ENCODE measurements around the gene GMIP. TPM values are rescaled to one million over a fixed set of nuclear protein-coding genes. Genes with fewer than 3 reads are reported as not detected.

GMIP gene
- total and polyA plus RNA-seq, 2 of the 4 experiments (the other 2 are of a cell fraction) = 4.1 to 11.0 TPM

- no peaks in the 10 kb centered on the region for H3K27me3 ChIP-seq (ENCODE audit: control insufficient read depth, insufficient read depth, low read length)
- no TSS peak for BruUV-seq (replicated peaks)
- H2AK5ac ChIP-seq (ENCODE audit: low read depth, low read length) = no peak overlapping the region
- H2BK120ac ChIP-seq (ENCODE audit: low read depth, low read length) = no peak overlapping the region
- peaks cover 7% of the 10 kb centered on the region; the same call in 1 of the 2 replicates for H3K4me1 ChIP-seq (ENCODE audit: control insufficient read depth, insufficient read depth, low read length)
- H3K23ac ChIP-seq (ENCODE audit: low read depth, low read length) = no peak overlapping the region
- no peak overlapping the region for H3K9ac ChIP-seq (ENCODE audit: low read depth, low read length)
- no peak overlapping the region for H4K8ac ChIP-seq (ENCODE audit: low read depth in 2 of 2, low read length in 2 of 2)
- H3K14ac ChIP-seq (replicated peaks; ENCODE audit: low read depth, low read length) = no peak overlapping the region
- H3K36me3 ChIP-seq (ENCODE audit: control insufficient read depth, insufficient read depth, low read length) = peaks cover 35% of the 10 kb centered on the region
- in situ Hi-C loops (cut with MboI; ENCODE audit: low sequenced_read_pairs) (no loop called here), intact Hi-C loops (cut with micrococcal nuclease) (no loop called here), dilution Hi-C loops (cut with HindIII; ENCODE audit: low sequenced_read_pairs, unreplicated experiment) (no loop called here)
- H2BK15ac ChIP-seq (ENCODE audit: low read depth, low read length) = no peak overlapping the region
- H3K9me1 ChIP-seq (ENCODE audit: insufficient read depth, low read length) = peaks cover 22% of the 10 kb centered on the region
- no peak overlapping the region for H4K91ac ChIP-seq (ENCODE audit: insufficient read depth, low read depth, low read length)
- peak overlapping the region; percentile 28 for H2AK9ac ChIP-seq (replicated peaks; ENCODE audit: low read depth, low read length, poor library complexity)
- ChIA-PET POLR2A (ENCODE audit: unreplicated experiment) (interaction anchor here (0.5 kb wide), 1 partner anchor 85 kb away, joined by 3 read pairs; no protein-coding TSS in a partner anchor), CTCF (no interaction called here)
- no peak overlapping the region for H3K4me2 ChIP-seq (ENCODE audit: low read depth, low read length)
- H3K4me3 ChIP-seq (ENCODE audit: insufficient read depth, low read depth, low read length) = no peak overlapping the region
- H3K9me3 ChIP-seq (ENCODE audit: control insufficient read depth, insufficient read depth, low read length) = no peaks in the 10 kb centered on the region
- H3K79me1 ChIP-seq (ENCODE audit: low read depth in 1 of 2, low read length in 2 of 2) = peaks cover 20 to 42% of the 10 kb centered on the region in 2 experiments
- H4K5ac ChIP-seq (ENCODE audit: low read depth, low read length) = no peak overlapping the region
- ATAC-seq (ENCODE audit: low read depth) (no peak), DNase-seq (no peak)
- no peak overlapping the region for H2BK20ac ChIP-seq (ENCODE audit: low read depth, low read length)
- no peak for TF ChIP-seq RCOR1 (IDR thresholded peaks at IDR 0.05; ENCODE audit: insufficient replicate concordance, low read length)
- no peak for TF ChIP-seq RAD21 (IDR thresholded peaks at IDR 0.05; ENCODE audit: low read length)
- TF ChIP-seq MXI1 (IDR thresholded peaks at IDR 0.05; ENCODE audit: borderline replicate concordance, low read depth, low read length) = no peak
- no peak for TF ChIP-seq MAZ (IDR thresholded peaks at IDR 0.05; ENCODE audit: borderline replicate concordance, low read depth, low read length)
- no peak for TF ChIP-seq SMC3 (IDR thresholded peaks at IDR 0.05; ENCODE audit: low read depth, low read length)
- no peak for TF ChIP-seq NFE2L2 (IDR thresholded peaks at IDR 0.05; ENCODE audit: low read depth, low read length)
- TF ChIP-seq, protein P1, sequence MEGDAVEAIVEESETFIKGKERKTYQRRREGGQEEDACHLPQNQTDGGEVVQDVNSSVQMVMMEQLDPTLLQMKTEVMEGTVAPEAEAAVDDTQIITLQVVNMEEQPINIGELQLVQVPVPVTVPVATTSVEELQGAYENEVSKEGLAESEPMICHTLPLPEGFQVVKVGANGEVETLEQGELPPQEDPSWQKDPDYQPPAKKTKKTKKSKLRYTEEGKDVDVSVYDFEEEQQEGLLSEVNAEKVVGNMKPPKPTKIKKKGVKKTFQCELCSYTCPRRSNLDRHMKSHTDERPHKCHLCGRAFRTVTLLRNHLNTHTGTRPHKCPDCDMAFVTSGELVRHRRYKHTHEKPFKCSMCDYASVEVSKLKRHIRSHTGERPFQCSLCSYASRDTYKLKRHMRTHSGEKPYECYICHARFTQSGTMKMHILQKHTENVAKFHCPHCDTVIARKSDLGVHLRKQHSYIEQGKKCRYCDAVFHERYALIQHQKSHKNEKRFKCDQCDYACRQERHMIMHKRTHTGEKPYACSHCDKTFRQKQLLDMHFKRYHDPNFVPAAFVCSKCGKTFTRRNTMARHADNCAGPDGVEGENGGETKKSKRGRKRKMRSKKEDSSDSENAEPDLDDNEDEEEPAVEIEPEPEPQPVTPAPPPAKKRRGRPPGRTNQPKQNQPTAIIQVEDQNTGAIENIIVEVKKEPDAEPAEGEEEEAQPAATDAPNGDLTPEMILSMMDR (conservative IDR thresholded peaks at IDR 0.05; ENCODE audit: low read depth, low read length) = no peak
- TF ChIP-seq ELK1 (IDR thresholded peaks at IDR 0.05; ENCODE audit: borderline replicate concordance, low read depth, low read length) = no peak
- TF ChIP-seq RFX5 (IDR thresholded peaks at IDR 0.05; ENCODE audit: low read depth, low read length) = no peak
- no peak for TF ChIP-seq CEBPB (IDR thresholded peaks at IDR 0.05; ENCODE audit: low read depth, low read length)
- TF ChIP-seq MAFK (IDR thresholded peaks at IDR 0.05; ENCODE audit: low read depth, low read length) = no peak
- no peak overlapping the region for H2AFZ ChIP-seq (replicated peaks; ENCODE audit: low read length, poor library complexity)
- no peak overlapping the region for H3K4ac ChIP-seq (ENCODE audit: low read depth, low read length)
- WGBS, 2 experiments (ENCODE audit: extremely low coverage in 2 of 2, insufficient read length in 1 of 2) = 97% methylated on average over 7 of the region's 10 CpGs; no CpG with 5 or more reads in 1 of the 2 experiments
- H3K27ac ChIP-seq (ENCODE audit: insufficient read depth, low read length) = no peak overlapping the region
- no peak overlapping the region for H2BK5ac ChIP-seq (ENCODE audit: low read depth, low read length, poor library complexity, severe bottlenecking)
- no peak overlapping the region for H3K56ac ChIP-seq (ENCODE audit: extremely low read depth, insufficient read depth, low read length)
- H4K20me1 ChIP-seq (ENCODE audit: insufficient read depth, low read length) = peaks cover 38% of the 10 kb centered on the region
- no peak overlapping the region for H3K18ac ChIP-seq (ENCODE audit: low read depth, low read length)
These were observed 17.8 kb upstream of the GMIP start for GRCh38 chr19:19661141-19661674.
